Hindlimb muscle (tissue), 1 donor: ENCODE measurements around the gene LOXHD1. TPM values are rescaled to one million over a fixed set of nuclear protein-coding genes. Genes with fewer than 3 reads are reported as not detected.

Source experiments
- DNase-seq: peaks from one replicate; pipeline ENCODE4 v3.0.0-alpha.2; 2013
- polyA plus RNA-seq: library from polyadenylated mRNA; unstranded; fragments of 120-200 nt; gene quantifications from one replicate; pipeline ENCODE4 v1.2.1, GENCODE V29; 2013; ENCODE audit not compliant: insufficient read length

Gene LOXHD1
- polyA plus RNA-seq, 1 donor = 2.8 TPM

DNA sequence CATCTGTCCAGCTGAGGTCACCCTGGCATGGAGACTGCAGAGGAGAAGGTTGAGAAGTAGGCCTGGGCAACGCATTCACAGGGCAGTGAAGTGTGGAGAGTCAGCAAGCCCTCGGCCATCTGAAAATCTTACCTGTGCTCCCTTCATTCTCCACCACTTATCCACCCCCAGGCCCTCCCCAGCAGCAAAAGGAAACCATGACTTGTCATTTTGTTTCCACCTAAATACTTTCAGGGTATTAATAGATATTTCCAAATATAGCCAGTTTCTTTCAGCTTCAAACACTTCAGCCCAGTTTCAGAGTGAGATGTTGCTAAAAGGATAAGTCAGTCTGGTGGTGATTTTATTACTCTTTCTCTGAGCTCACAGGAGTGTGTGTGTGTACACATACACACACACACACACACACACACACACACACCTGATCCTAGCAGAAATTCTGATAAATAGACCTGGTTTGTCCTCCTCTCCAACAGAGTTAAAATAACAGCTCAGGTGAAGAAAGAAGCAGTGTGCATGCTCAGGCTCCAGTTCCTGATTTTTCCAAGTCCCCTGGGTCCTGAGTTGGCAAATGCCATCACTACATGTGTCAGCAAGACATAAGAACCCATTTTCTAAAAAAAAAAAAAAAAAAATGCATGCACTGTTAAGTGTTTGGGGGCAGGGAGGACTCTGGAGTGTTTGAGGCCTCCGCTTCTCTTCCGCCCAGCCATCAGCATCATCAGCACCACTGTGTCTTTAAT is 82.8 kb downstream of the LOXHD1 start:
- no peak for DNase-seq

GRCh38 chr18:46573156-46573555 is 83.9 kb downstream of the LOXHD1 start:
- DNase-seq = no peak

- no peak for DNase-seq
Measured at GRCh38 chr18:46571756-46572155, 85.3 kb downstream of the LOXHD1 start.

GRCh38 chr18:46570666-46571065 is 86.4 kb downstream of the LOXHD1 start:
- no peak for DNase-seq

DNA sequence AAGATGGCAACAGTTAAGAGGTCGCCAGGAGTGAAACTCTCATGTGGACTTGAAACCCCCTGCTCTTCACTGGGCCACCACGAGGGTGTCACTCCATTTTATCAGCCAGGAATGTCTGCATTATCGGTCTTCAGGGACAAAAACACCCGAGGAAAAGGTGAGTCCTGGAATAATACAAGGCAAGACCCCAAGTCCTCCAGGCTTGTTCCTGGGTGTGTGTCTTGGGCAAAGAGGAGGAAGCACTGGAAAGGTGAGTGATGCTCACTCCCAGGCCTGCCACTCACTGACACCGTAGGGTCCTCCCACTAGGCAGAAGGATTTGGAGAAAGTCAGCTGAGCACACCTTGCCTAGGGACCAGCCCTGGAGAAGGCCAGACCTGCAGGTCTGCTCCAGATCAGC is 86.9 kb downstream of the LOXHD1 start:
- DNase-seq = no peak

- DNase-seq = no peak
Measured at GRCh38 chr18:46569211-46569610, 87.8 kb downstream of the LOXHD1 start.

DNA sequence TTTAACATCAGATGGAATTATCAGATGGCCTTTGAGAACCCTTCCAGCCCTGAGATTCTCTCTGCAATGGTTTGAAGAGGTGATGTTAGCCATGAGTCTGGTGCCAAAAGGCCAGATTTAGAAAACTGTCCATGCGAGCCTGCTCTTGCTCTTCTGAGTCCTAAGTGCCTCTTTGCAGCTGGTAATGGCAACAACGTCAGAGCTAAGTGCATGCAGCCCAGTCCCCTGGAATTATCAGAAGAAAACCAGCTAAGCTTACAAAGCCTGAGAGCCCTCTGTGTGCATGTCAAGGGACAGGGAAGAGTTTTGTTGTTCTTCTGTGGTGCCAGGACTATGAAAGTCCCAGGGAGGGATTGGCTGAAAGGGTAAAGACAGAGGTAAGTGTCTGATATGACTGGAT is 89.8 kb downstream of the LOXHD1 start:
- DNase-seq = no peak

- no peak for DNase-seq
Measured at GRCh38 chr18:46566111-46566510, 90.9 kb downstream of the LOXHD1 start.

- no peak for DNase-seq
Measured at GRCh38 chr18:46565256-46565655, 91.8 kb downstream of the LOXHD1 start.

DNA sequence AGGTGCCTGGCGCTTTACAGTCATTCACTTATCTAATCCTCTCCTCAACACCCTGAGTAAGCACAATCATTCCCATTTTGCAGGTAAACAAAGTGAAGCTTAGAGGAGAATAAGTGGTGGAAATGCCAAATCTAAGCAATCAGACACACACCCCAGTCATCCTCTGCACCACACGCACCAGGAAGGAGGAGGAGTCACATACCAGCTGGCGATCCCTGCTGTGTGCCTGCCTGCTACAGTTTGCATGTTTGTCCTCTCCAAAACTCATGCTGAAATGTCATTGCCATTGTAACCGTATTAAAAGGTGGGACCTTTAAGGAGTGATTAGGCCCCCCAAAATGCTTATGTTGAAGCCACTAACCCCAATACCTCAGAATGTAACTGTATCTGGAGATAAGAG is 93.7 kb downstream of the LOXHD1 start:
- DNase-seq = no peak

DNA sequence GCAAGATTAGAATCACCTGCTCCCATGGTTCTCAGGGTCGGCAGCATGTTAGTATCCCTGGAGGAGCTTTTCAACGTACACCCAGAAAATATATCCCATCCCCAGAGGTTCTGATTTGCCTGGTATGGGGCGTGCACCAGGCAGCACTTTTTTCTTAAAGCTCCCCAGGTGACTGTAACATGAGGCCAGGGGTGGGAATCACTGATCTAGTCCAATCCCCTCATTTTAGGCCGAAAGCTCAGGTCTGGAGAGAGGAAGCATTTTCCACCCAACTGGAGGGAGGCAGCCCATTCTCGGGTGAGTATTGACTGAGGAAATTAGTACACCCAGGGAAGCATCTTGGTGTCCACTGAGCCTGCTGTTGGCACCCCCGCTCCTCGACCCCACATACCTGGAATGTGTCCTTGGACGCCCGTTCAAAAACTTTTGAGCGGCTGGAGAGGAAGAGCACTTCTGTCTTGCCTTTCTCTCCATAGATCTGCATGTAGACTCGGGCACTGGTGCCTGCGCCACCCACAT is 94.3 kb downstream of the LOXHD1 start:
- no peak for DNase-seq

DNA sequence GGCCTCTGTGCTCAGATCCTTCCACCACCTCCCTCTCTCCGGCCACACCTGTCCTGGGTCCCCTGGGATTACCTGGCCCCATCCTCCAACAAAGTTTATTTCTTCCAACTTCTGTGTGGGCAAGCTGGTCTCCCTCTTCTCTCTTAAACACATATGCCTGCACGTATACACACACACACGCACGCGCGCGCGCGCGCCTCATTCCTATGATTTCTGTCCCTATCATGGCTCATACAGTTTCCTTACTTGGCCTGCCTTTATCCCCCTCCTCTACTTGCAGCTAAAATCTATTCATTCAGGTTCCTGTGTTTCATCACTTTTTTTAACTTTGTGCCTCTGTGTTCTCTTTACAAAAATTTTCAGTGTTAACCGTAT is 96.4 kb downstream of the LOXHD1 start:
- no peak for DNase-seq

DNA sequence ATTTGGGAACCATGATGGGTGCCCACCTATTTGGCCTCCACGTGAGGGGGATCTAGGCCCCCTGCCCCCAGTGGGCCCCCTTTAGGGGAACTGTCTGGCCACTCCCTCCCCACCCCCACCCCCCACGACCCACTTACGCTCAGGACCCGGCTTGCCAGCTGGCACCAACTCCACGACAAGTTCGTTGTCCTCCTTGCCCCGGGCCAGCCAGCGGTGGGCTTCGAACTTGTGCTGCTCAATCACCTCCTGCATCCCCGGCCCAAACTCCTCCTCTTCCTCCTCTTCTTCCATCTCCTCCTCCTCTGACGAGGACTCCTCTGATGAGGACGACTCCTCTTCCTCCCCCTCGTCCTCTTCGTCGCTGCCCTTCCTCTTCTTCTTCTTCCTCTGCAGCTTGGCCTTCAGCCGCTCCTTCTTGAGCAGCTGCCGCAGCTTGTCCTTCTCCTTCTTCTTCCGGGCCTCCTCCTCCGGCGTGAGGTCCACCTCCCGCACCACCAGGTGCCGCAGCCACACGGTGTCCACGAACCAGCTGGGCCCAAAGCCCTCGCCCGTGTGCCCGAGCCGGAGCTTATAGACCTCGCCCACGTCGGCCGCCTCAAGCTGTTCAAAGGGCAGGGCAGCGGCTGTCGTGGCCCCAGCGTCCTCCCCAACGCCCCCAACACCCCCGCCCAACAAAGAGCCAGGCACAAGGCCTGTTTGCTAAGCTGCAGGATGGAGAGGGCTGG is 96.9 kb downstream of the LOXHD1 start:
- no peak for DNase-seq

- no peak for DNase-seq
Measured at GRCh38 chr18:46559296-46559695, 97.7 kb downstream of the LOXHD1 start.

GRCh38 chr18:46556590-46557206 is 100.3 kb downstream of the LOXHD1 start:
- DNase-seq = no peak

- DNase-seq = no peak
Measured at GRCh38 chr18:46555724-46556123, 101.3 kb downstream of the LOXHD1 start.

- no peak for DNase-seq
Measured at GRCh38 chr18:46555213-46555612, 101.8 kb downstream of the LOXHD1 start.

- DNase-seq = no peak
Measured at GRCh38 chr18:46554406-46555080, 102.5 kb downstream of the LOXHD1 start.

- DNase-seq = no peak
Measured at GRCh38 chr18:46550609-46551008, 106.4 kb downstream of the LOXHD1 start.

GRCh38 chr18:46547520-46547919 is 109.5 kb downstream of the LOXHD1 start:
- no peak for DNase-seq

DNA sequence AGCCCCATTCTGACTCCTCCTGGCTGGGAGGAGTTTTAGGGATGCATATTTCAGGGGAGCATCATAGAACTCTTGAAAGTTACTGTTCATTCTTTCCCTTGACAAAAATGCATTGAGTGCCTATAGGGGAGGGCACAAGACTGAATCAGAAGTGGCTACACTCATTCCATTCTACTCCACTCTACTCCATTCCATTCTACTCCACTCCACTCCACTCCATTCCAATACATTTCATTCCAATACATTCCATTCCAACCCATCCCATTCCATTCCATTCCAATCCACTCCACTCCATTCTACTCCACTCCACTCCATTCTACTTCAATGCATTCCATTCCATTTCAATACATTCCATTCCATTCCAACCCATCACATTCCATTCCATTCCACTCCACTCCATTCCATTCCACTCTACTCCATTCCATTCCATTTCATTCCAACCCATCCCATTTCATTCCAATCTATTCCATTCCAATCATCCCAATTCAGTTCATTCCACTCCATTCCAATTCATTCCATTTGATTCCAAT is 110.8 kb downstream of the LOXHD1 start:
- no peak for DNase-seq

GRCh38 chr18:46542545-46542944 is 114.5 kb downstream of the LOXHD1 start:
- DNase-seq = no peak
